K562 (cell line): ENCODE measurements around the gene FBXW9. TPM values are rescaled to one million over a fixed set of nuclear protein-coding genes. Genes with fewer than 3 reads are reported as not detected.
A peak's percentile ranks its signal among the peaks of the same experiment; 100 is the strongest.

Source experiments
- BDP1 ChIP-seq: IDR thresholded peaks from 3 replicates; pipeline ENCODE4 v1.6.1; 2011; ENCODE audit not compliant: insufficient read length, insufficient read depth
- CEBPB ChIP-seq: fragments of 450-650 bp; IDR thresholded peaks from 2 replicates; pipeline ENCODE4 v1.6.1; 2016; ENCODE audit warnings: missing genetic modification characterization, missing compliant biosample characterization
- FOXA3 ChIP-seq, 2 experiments: fragments of 450-650 bp in 1 of 2; sonication (generic) in 1 of 2; formaldehyde crosslinking; IDR thresholded peaks in 1 of 2; conservative IDR thresholded peaks in 1 of 2; 2 replicates each; pipeline versions ENCODE4 v1.4.0 to v1.8.0; 2020 to 2022; ENCODE audit warnings: mild to moderate bottlenecking in 2 of 2, missing genetic modification reagents in 1 of 2
- FOXJ2 ChIP-seq: fragments of 200-800 bp; sonication (Bioruptor generic); IDR thresholded peaks from 2 replicates; pipeline ENCODE4 v1.6.1; 2016; ENCODE audit warnings: missing genetic modification characterization, missing compliant biosample characterization
- LEF1 ChIP-seq: fragments of 450-650 bp; IDR thresholded peaks from 2 replicates; pipeline ENCODE4 v1.6.1; 2016; ENCODE audit warnings: mild to moderate bottlenecking
- NCOA1 ChIP-seq: fragments of 450-650 bp; IDR thresholded peaks from 2 replicates; pipeline ENCODE4 v1.6.1; 2016; ENCODE audit warnings: low read depth
- NEUROD1 ChIP-seq: fragments of 150-350 bp; IDR thresholded peaks from 2 replicates; pipeline ENCODE4 v1.6.1; 2014; ENCODE audit warnings: borderline replicate concordance, low read length, low read depth; ENCODE audit not compliant: partially characterized antibody
- NR2C1 ChIP-seq, 2 experiments: fragments of 450-650 bp; IDR thresholded peaks; 2 replicates each; pipeline ENCODE4 v1.6.1; 2017; ENCODE audit warnings: mild to moderate bottlenecking in 2 of 2, antibody characterized with exemption in 1 of 2, inconsistent platforms in 1 of 2, missing compliant biosample characterization in 1 of 2, missing genetic modification characterization in 1 of 2
- POLR3A ChIP-seq: IDR thresholded peaks from 2 replicates; pipeline ENCODE4 v1.6.1; 2011; ENCODE audit warnings: borderline replicate concordance, mild to moderate bottlenecking, moderate library complexity; ENCODE audit not compliant: insufficient read length, insufficient read depth; ENCODE audit errors: extremely low read depth
- RB1 ChIP-seq: fragments of 450-650 bp; IDR thresholded peaks from 2 replicates; pipeline ENCODE4 v1.6.1; 2017; ENCODE audit warnings: low read depth, mild to moderate bottlenecking
- TCF3 ChIP-seq: sonication (generic); formaldehyde crosslinking; IDR thresholded peaks from 2 replicates; pipeline ENCODE4 v1.4.0; 2020; ENCODE audit warnings: mild to moderate bottlenecking, missing genetic modification reagents
- TSC22D4 ChIP-seq: fragments of 450-650 bp; IDR thresholded peaks from 2 replicates; pipeline ENCODE4 v1.6.1; 2016; ENCODE audit warnings: missing genetic modification characterization, missing biosample characterization, control low read depth
- ZNF146 ChIP-seq: IDR thresholded peaks from one replicate; pipeline ENCODE4 v1.6.1; 2018; ENCODE audit warnings: missing compliant biosample characterization; ENCODE audit not compliant: unreplicated experiment
- ZNF23 ChIP-seq: fragments of 250-450 bp; sonication (Bioruptor Pico); IDR thresholded peaks from 2 replicates; pipeline ENCODE4 v1.4.0; 2020; ENCODE audit warnings: mild to moderate bottlenecking
- ZNF778 ChIP-seq: fragments of 450-650 bp; formaldehyde crosslinking; IDR thresholded peaks from 2 replicates; pipeline ENCODE4 v1.4.0; 2020; ENCODE audit warnings: mild to moderate bottlenecking, moderate library complexity
- polyA plus RNA-seq, 8 experiments: library from polyadenylated mRNA; depleted of rRNA in 4 of 8; stranded (reverse) in 5 of 8; unstranded in 3 of 8; fragments of >200 nt; fragmentation: Nextera tagmentation in 2 of 8; fragmentation: Illumina TruSeq in 1 of 8; extraction: Ambion mirVana in 2 of 8; extraction: Trizol in 1 of 8; gene quantifications; 2 replicates each; pipeline versions ENCODE4 v1.2.1 to v1.2.3, GENCODE V29; 2011 to 2014; ENCODE audit warnings: inconsistent platforms in 1 of 8, missing spikeins in 1 of 8
- total RNA-seq, 7 experiments: library from RNA; depleted of rRNA in 6 of 7; stranded (reverse); fragments of >200 nt in 6 of 7; fragmentation: Illumina TruSeq in 2 of 7; extraction: Trizol in 2 of 7; gene quantifications; 2 replicates each; pipeline versions ENCODE4 v1.2.1 to v1.2.3, GENCODE V29; 2011 to 2021; ENCODE audit warnings: low replicate concordance in 1 of 7
- TF ChIP-seq, protein P1 (sequence below), 3 experiments: fragments of 200-800 bp in 1 of 3; fragments of 250-450 bp in 1 of 3; fragments of 450-650 bp in 1 of 3; sonication (Bioruptor Pico) in 1 of 3; sonication (Bioruptor generic) in 1 of 3; formaldehyde crosslinking in 1 of 3; IDR thresholded peaks; 2 replicates each; pipeline versions ENCODE4 v1.6.1 to v1.8.0; 2016 to 2022; ENCODE audit warnings: mild to moderate bottlenecking in 2 of 3, missing genetic modification characterization in 2 of 3, missing compliant biosample characterization in 1 of 3, moderate library complexity in 1 of 3
- TF ChIP-seq, protein P2 (sequence below): sonication (generic); formaldehyde crosslinking; IDR thresholded peaks from 2 replicates; pipeline ENCODE4 v1.8.0; 2022; ENCODE audit warnings: missing genetic modification reagents, mild to moderate bottlenecking, moderate library complexity, borderline replicate concordance
- TF ChIP-seq, protein P3 (sequence below), 2 experiments: fragments of 450-650 bp in 1 of 2; sonication (generic) in 1 of 2; formaldehyde crosslinking; conservative IDR thresholded peaks; 2 replicates each; pipeline versions ENCODE4 v1.4.0 to v1.8.1; 2020 to 2022; ENCODE audit warnings: mild to moderate bottlenecking in 1 of 2, missing genetic modification reagents in 1 of 2
- TF ChIP-seq, protein P4 (sequence below): sonication (generic); formaldehyde crosslinking; IDR thresholded peaks from 2 replicates; pipeline ENCODE4 v1.8.1; 2022; ENCODE audit warnings: missing genetic modification reagents

FBXW9 gene
- total and polyA plus RNA-seq, 9 of the 15 experiments (the other 6 are each of a cell fraction or from before 2014, with no cell fraction given) = 0.23 to 21.7 (median 6.2) TPM

DNA sequence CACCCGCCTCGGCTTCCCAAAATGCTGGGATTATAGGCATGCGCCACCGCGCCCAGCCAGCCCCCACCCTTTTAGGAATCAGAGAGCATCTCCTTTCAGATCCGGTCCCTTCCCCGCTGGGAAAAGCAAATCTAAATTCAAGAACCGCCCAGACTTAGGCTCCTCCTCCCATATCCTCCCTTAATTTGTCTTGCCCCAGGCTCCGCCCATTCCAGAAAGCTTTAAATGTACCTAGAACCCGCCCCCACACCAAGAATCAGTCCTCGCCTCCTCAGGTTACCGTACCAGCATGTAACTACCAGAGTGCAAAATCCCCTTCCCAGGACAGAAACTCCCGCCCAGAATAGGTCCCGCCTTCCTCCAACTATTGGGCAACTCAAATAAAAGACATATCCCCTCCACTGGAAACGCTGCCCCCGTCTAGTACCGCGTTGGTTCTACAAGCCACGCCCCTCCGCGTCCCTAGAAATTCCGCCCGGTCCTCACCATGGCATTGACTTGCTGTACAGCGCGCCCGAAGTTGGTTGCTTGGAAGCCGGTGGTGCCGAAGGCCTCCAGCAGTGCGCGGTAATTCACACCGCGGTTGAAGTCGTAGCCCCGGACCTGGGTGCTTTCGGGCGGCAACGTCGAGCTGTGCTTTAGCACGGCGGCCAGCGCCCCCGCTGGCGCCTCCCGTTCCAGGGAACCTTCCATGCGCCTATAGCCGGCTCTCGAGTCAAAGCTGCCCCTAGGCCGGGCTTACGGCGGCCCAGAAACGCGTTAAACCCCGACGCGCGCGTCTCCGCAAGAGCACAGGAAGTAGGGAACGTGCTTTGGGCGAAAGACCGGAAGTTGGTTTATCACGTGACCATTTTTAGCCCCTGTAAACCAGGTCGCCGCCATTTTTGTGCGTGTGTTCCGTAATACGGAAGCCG lies 15.1 kb downstream of the FBXW9 start, which contains the start of gene DHPS (continued):
- TF ChIP-seq NEUROD1 (no peak), NR2C1 (IDR thresholded peaks at IDR 0.05) (peak; percentile 74; the same call in 1 of the 2 replicates), NR2C1 (tag; IDR thresholded peaks at IDR 0.05) (peak; percentile 42; the same call in 1 of the 2 replicates), TCF3 (CRISPR knock-in tag) (no peak; the same call in 1 of the 2 replicates), RB1 (no peak), ZNF146 (CRISPR knock-in tag) (no peak), FOXJ2 (no peak; the same call in 1 of the 2 replicates), ZNF778 (CRISPR knock-in tag) (no peak), BDP1 (no peak), POLR3A (no peak), NCOA1 (no peak), TSC22D4 (tag) (no peak), ZNF23 (CRISPR knock-in tag) (no peak), FOXA3 (CRISPR knock-in tag; conservative IDR thresholded peaks at IDR 0.05 in 1 of 2, IDR thresholded peaks at IDR 0.05 in 1 of 2) (peak in 1 of 2 experiments; percentile 88; a peak in 2 of 4 replicates), CEBPB (tag) (peak; percentile 97), LEF1 (no peak; the same call in 1 of the 2 replicates)
- TF ChIP-seq, protein P1, sequence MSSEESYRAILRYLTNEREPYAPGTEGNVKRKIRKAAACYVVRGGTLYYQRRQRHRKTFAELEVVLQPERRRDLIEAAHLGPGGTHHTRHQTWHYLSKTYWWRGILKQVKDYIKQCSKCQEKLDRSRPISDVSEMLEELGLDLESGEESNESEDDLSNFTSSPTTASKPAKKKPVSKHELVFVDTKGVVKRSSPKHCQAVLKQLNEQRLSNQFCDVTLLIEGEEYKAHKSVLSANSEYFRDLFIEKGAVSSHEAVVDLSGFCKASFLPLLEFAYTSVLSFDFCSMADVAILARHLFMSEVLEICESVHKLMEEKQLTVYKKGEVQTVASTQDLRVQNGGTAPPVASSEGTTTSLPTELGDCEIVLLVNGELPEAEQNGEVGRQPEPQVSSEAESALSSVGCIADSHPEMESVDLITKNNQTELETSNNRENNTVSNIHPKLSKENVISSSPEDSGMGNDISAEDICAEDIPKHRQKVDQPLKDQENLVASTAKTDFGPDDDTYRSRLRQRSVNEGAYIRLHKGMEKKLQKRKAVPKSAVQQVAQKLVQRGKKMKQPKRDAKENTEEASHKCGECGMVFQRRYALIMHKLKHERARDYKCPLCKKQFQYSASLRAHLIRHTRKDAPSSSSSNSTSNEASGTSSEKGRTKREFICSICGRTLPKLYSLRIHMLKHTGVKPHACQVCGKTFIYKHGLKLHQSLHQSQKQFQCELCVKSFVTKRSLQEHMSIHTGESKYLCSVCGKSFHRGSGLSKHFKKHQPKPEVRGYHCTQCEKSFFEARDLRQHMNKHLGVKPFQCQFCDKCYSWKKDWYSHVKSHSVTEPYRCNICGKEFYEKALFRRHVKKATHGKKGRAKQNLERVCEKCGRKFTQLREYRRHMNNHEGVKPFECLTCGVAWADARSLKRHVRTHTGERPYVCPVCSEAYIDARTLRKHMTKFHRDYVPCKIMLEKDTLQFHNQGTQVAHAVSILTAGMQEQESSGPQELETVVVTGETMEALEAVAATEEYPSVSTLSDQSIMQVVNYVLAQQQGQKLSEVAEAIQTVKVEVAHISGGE (CRISPR knock-in tag; IDR thresholded peaks at IDR 0.05) = peak; percentile 54 to 94 (median 64); a peak in 5 of 6 replicates
- TF ChIP-seq, protein P2, sequence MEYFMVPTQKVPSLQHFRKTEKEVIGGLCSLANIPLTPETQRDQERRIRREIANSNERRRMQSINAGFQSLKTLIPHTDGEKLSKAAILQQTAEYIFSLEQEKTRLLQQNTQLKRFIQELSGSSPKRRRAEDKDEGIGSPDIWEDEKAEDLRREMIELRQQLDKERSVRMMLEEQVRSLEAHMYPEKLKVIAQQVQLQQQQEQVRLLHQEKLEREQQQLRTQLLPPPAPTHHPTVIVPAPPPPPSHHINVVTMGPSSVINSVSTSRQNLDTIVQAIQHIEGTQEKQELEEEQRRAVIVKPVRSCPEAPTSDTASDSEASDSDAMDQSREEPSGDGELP = peak; percentile 79
- TF ChIP-seq, protein P3, sequence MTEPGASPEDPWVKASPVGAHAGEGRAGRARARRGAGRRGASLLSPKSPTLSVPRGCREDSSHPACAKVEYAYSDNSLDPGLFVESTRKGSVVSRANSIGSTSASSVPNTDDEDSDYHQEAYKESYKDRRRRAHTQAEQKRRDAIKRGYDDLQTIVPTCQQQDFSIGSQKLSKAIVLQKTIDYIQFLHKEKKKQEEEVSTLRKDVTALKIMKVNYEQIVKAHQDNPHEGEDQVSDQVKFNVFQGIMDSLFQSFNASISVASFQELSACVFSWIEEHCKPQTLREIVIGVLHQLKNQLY (CRISPR knock-in tag; conservative IDR thresholded peaks at IDR 0.05) = no peak
- TF ChIP-seq, protein P4, sequence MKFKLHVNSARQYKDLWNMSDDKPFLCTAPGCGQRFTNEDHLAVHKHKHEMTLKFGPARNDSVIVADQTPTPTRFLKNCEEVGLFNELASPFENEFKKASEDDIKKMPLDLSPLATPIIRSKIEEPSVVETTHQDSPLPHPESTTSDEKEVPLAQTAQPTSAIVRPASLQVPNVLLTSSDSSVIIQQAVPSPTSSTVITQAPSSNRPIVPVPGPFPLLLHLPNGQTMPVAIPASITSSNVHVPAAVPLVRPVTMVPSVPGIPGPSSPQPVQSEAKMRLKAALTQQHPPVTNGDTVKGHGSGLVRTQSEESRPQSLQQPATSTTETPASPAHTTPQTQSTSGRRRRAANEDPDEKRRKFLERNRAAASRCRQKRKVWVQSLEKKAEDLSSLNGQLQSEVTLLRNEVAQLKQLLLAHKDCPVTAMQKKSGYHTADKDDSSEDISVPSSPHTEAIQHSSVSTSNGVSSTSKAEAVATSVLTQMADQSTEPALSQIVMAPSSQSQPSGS (CRISPR knock-in tag) = no peak
